PC-9 (cell line): Measurements from ENCODE around the gene EGFR. TPM values are rescaled to one million over a fixed set of nuclear protein-coding genes. Genes with fewer than 3 reads are reported as not detected.

ENCODE experiments used
- BruUV-seq: library from RNA; stranded (reverse); fragments of 400-500 nt; replicated peaks from 2 replicates; lab custom pipeline; 2021; lab: Mats Ljungman, UMichigan
- CTCF ChIA-PET: fragments of 300-600 bp; sonication (Branson Sonifier 250); formaldehyde crosslinking; loops from one replicate; lab custom pipeline; 2022; ENCODE audit warnings: antibody characterized with exemption; lab: Charles Lee
- POLR2A ChIA-PET: fragments of 300-600 bp; sonication (Branson Sonifier 250); formaldehyde crosslinking; loops from one replicate; lab custom pipeline; 2022; ENCODE audit warnings: antibody characterized with exemption; ENCODE audit not compliant: unreplicated experiment; lab: Charles Lee
- DNase-seq, 2 experiments: peaks; one replicate each; pipeline versions ENCODE4 v3.0.0 to v3.0.0-alpha.2; 2015 to 2022; ENCODE audit warnings: mixed read lengths in 1 of 2
- H2AFZ ChIP-seq: fragments of 200-600 bp; sonication (generic); 2 replicates; pipeline ENCODE4 v1.8.1; 2017; ENCODE audit warnings: antibody characterized with exemption
- H3F3A ChIP-seq: fragments of 200-600 bp; sonication (generic); 2 replicates; pipeline ENCODE4 v1.8.1; 2017; ENCODE audit warnings: antibody characterized with exemption, mild to moderate bottlenecking, low read depth; ENCODE audit not compliant: insufficient read depth
- H3K27ac ChIP-seq: fragments of 200-600 bp; sonication (generic); 2 replicates; pipeline ENCODE4 v1.6.1; 2016; ENCODE audit warnings: mixed run types
- H3K27me3 ChIP-seq: fragments of 200-600 bp; sonication (generic); 2 replicates; pipeline ENCODE4 v1.6.1; 2016; ENCODE audit warnings: low read depth, mixed run types; ENCODE audit not compliant: insufficient read depth
- H3K36me3 ChIP-seq: fragments of 200-600 bp; sonication (generic); 2 replicates; pipeline ENCODE4 v1.6.1; 2016; ENCODE audit warnings: low read depth, mixed run types
- H3K4me1 ChIP-seq: fragments of 200-600 bp; sonication (generic); replicated peaks from 2 replicates; pipeline ENCODE4 v1.6.1; 2016; ENCODE audit warnings: mixed run types; ENCODE audit not compliant: insufficient read depth
- H3K4me2 ChIP-seq: fragments of 200-600 bp; sonication (generic); 2 replicates; pipeline ENCODE4 v1.6.1; 2017; ENCODE audit warnings: mixed run types
- H3K4me3 ChIP-seq: fragments of 200-600 bp; sonication (generic); 2 replicates; pipeline ENCODE4 v1.6.1; 2016; ENCODE audit warnings: mixed run types
- H3K79me2 ChIP-seq: fragments of 200-600 bp; sonication (generic); 2 replicates; pipeline ENCODE4 v1.6.1; 2017; ENCODE audit warnings: low read depth, mixed run types
- H3K9me2 ChIP-seq: fragments of 200-600 bp; sonication (generic); 2 replicates; pipeline ENCODE4 v1.8.1; 2017; ENCODE audit warnings: mild to moderate bottlenecking; ENCODE audit not compliant: insufficient read depth
- H3K9me3 ChIP-seq: fragments of 200-600 bp; sonication (generic); 2 replicates; pipeline ENCODE4 v1.8.1; 2016; ENCODE audit warnings: low read depth; ENCODE audit not compliant: insufficient read depth
- H4K20me1 ChIP-seq: fragments of 200-600 bp; sonication (generic); 2 replicates; pipeline ENCODE4 v1.8.1; 2017; ENCODE audit not compliant: insufficient read depth
- EZH2 ChIP-seq: fragments of 200-600 bp; sonication (generic); IDR thresholded peaks from 2 replicates; pipeline ENCODE4 v1.8.0; 2017; ENCODE audit warnings: antibody characterized with exemption, low read depth
- intact Hi-C: fragments of 100-400 bp; cut with micrococcal nuclease; formaldehyde crosslinking; loops from one replicate; pipeline ENCODE4 v1.10.0; 2022; ENCODE audit not compliant: unreplicated experiment
- total RNA-seq: library from RNA; stranded (reverse); gene quantifications from 2 replicates; pipeline ENCODE4 v1.2.3, GENCODE V29; 2021
- TF ChIP-seq, protein P1 (sequence below): fragments of 200-600 bp; sonication (generic); conservative IDR thresholded peaks from 2 replicates; pipeline ENCODE4 v1.6.1; 2017; ENCODE audit warnings: mixed run types, antibody characterized with exemption, mild to moderate bottlenecking, moderate library complexity

The EGFR gene
- total RNA-seq, 1 experiment from 2014 or later = 342 TPM

DNA sequence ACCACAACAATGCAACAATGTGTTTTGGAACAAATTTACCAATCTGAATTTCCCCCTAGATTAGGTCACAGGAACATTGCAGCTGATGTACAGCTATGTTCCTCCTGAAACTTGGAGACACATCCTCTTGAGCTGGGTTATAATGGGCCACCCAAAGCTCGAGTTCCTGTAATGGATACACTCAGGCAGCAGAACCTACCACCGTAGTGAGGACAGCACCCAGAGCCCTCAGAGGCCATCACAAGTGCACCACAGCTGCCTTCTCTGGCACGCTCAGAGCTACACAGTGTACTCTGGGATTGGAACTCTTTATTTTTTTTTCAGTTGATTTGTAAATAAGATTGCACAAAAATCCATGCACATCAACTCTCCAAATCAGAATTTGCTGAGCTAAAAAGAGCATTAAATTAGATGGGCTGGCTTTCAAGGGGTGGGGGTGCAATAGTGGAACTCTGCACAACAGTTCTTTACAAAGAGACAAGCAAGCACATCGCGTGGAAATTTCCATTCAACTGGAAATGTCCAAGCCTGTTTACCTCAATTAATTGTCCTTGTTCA is 56.7 kb downstream of the EGFR start:
- TF ChIP-seq, protein P1, sequence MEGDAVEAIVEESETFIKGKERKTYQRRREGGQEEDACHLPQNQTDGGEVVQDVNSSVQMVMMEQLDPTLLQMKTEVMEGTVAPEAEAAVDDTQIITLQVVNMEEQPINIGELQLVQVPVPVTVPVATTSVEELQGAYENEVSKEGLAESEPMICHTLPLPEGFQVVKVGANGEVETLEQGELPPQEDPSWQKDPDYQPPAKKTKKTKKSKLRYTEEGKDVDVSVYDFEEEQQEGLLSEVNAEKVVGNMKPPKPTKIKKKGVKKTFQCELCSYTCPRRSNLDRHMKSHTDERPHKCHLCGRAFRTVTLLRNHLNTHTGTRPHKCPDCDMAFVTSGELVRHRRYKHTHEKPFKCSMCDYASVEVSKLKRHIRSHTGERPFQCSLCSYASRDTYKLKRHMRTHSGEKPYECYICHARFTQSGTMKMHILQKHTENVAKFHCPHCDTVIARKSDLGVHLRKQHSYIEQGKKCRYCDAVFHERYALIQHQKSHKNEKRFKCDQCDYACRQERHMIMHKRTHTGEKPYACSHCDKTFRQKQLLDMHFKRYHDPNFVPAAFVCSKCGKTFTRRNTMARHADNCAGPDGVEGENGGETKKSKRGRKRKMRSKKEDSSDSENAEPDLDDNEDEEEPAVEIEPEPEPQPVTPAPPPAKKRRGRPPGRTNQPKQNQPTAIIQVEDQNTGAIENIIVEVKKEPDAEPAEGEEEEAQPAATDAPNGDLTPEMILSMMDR = no peak
- no peak for TF ChIP-seq EZH2
- intact Hi-C loops = loop anchor here (2.0 kb wide), 2 partner anchors 35 to 245 kb away; no protein-coding TSS in a partner anchor
- peak overlapping the region; percentile 86 for H3K27ac ChIP-seq
- CTCF ChIA-PET = interaction anchor here (0.6 to 1.5 kb wide), 2 partner anchors 44 to 301 kb away, joined by 3 to 6 read pairs; no protein-coding TSS in a partner anchor
- no peaks in the 10 kb centered on the region for H3K9me2 ChIP-seq
- DNase-seq = no peak
- H2AFZ ChIP-seq = no peak overlapping the region
- no TSS peak for BruUV-seq
- no peaks in the 10 kb centered on the region for H3K27me3 ChIP-seq
- POLR2A ChIA-PET = interaction anchor here (0.6 to 1.7 kb wide), 4 partner anchors 32 to 114 kb away, joined by 3 to 23 read pairs (median 7); no protein-coding TSS in a partner anchor
- H3K36me3 ChIP-seq = peaks cover 45% of the 10 kb centered on the region
- peaks cover 100% of the 10 kb centered on the region for H3K79me2 ChIP-seq
- H3K4me2 ChIP-seq = no peak overlapping the region
- peaks cover 77% of the 10 kb centered on the region for H3F3A ChIP-seq
- H4K20me1 ChIP-seq = peaks cover 5% of the 10 kb centered on the region; the same call in 1 of the 2 replicates
- H3K4me1 ChIP-seq = peaks cover 45% of the 10 kb centered on the region
- no peak overlapping the region for H3K4me3 ChIP-seq
- no peaks in the 10 kb centered on the region for H3K9me3 ChIP-seq

DNA sequence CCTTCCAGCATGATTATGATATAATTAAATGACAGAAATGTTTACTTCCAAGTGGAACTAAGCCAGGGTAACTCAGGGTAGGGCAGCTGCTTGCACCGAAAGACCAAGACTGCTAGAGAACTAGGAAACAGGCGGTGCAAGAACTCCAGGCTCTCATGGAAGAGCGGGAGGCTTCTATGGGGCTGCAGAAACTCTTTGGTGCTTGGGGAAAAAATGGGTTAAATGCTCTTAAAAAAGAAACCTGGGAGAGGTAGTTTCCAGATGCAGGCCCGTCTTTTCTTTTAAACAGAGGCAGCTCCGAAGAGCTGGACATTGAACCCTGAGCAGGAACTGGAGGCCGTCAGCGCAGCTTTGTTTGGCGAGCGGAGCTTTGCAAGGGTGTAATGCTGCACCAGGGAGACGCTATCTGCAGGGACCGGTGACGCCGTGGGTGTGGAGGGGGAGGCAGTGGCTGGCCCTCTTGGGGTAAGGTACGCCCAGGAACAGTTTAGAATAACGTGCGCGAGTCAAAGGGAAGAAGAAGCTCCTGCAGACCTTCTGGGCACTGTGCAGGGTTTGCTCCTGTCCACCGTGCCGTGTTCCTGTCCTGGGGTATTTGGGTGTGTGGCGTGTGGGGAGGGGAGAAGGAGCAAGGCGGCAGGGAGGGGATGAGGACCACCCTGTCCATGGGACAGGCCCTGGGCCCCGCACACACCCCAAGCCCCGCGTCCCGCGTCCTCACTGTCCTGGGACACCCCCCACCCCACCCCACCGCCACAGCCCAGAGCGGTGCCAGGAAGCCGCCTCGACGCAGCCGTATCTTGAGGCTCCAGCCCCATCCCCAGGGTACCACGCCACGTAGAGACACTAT is 59.0 kb downstream of the EGFR start:
- no peaks in the 10 kb centered on the region for H3K9me2 ChIP-seq
- peak overlapping the region; percentile 86 for H3K27ac ChIP-seq
- no peak overlapping the region for H3K4me2 ChIP-seq
- no peaks in the 10 kb centered on the region for H3K9me3 ChIP-seq
- no peak overlapping the region for H3K4me3 ChIP-seq
- peaks cover 40% of the 10 kb centered on the region for H3K4me1 ChIP-seq
- TF ChIP-seq, protein P1 = no peak
- no peak for TF ChIP-seq EZH2
- no peak for DNase-seq
- peaks cover 75% of the 10 kb centered on the region for H3F3A ChIP-seq
- POLR2A ChIA-PET = interaction anchor here (0.7 kb wide), 1 partner anchor 9 kb away, joined by 3 read pairs; no protein-coding TSS in a partner anchor
- BruUV-seq = no TSS peak
- peaks cover 12% of the 10 kb centered on the region; the same call in 1 of the 2 replicates for H4K20me1 ChIP-seq
- peaks cover 100% of the 10 kb centered on the region for H3K79me2 ChIP-seq
- CTCF ChIA-PET = interaction anchor here (0.6 kb wide), 1 partner anchor 303 kb away, joined by 10 read pairs; no protein-coding TSS in a partner anchor
- H3K36me3 ChIP-seq = peaks cover 51% of the 10 kb centered on the region
- no peak overlapping the region for H2AFZ ChIP-seq
- intact Hi-C loops = no loop called here
- H3K27me3 ChIP-seq = no peaks in the 10 kb centered on the region
